Uterus (tissue), 4 donors: Measurements from ENCODE around the gene LZTS3. TPM values are rescaled to one million over a fixed set of nuclear protein-coding genes. Genes with fewer than 3 reads are reported as not detected.
"Not testable (repeated sequence)": the region's sequence is repeated elsewhere in the genome, so short reads cannot be mapped to it uniquely, and the experiment has no call there.

ENCODE experiments used
- DNase-seq, 2 donors: peaks; one replicate each; pipeline ENCODE4 v3.0.0-alpha.2; 2019 to 2020
- H3K27ac ChIP-seq, 2 donors: fragments of 200-600 bp; sonication (generic); 1 replicate in 1 of 2; 2 replicates in 1 of 2; pipeline ENCODE4 v1.5.1; 2016 to 2018
- H3K27me3 ChIP-seq, 2 donors: fragments of 200-600 bp; sonication (generic); one replicate each; pipeline ENCODE4 v1.5.1; 2018 to 2019; ENCODE audit warnings: control low read depth in 1 of 2
- H3K36me3 ChIP-seq, 2 donors: fragments of 200-600 bp; sonication (generic); one replicate each; pipeline ENCODE4 v1.5.1; 2019; ENCODE audit warnings: control low read depth in 1 of 2
- H3K4me1 ChIP-seq, 2 donors: fragments of 200-600 bp; sonication (generic); one replicate each; pipeline ENCODE4 v1.5.1; 2018 to 2019; ENCODE audit warnings: control low read depth in 1 of 2
- H3K4me3 ChIP-seq, 2 donors: fragments of 200-600 bp; sonication (generic); 1 replicate in 1 of 2; 2 replicates in 1 of 2; pipeline ENCODE4 v1.5.1; 2018 to 2019; ENCODE audit warnings: mild to moderate bottlenecking in 1 of 2
- H3K9me3 ChIP-seq, 2 donors: fragments of 200-600 bp; sonication (generic); one replicate each; pipeline ENCODE4 v1.5.1; 2019; ENCODE audit warnings: control low read depth in 1 of 2
- CTCF ChIP-seq, 4 experiments: fragments of 200-600 bp in 2 of 4; fragments of 450-650 bp in 2 of 4; sonication (generic) in 2 of 4; IDR thresholded peaks; one replicate each; pipeline ENCODE4 v1.5.1; 2016 to 2019; ENCODE audit warnings: antibody characterized with exemption in 4 of 4, mild to moderate bottlenecking in 2 of 4, moderate library complexity in 1 of 4
- POLR2A ChIP-seq, 2 donors: fragments of 450-650 bp; IDR thresholded peaks; one replicate each; pipeline ENCODE4 v1.6.1; 2016; ENCODE audit warnings: antibody characterized with exemption in 2 of 2, mild to moderate bottlenecking in 1 of 2, moderate library complexity in 1 of 2
- intact Hi-C: fragments of 100-400 bp; cut with DNase I; formaldehyde crosslinking; loops from one replicate; pipeline ENCODE4 v1.15.1; 2023; ENCODE audit warnings: low total_unique reads
- total RNA-seq, 4 donors: library from RNA; depleted of rRNA in 3 of 4; stranded (reverse); fragments of >200 nt in 3 of 4; gene quantifications; one replicate each; pipeline versions ENCODE4 v1.1.0 to v1.2.4, GENCODE V29; 2014 to 2023
- donor health status: DM: yes; HTN: yes; CAD: no.

The LZTS3 gene
- total RNA-seq, 4 donors from 2014 or later = 3.6 to 13.1 (median 8.2) TPM

DNA sequence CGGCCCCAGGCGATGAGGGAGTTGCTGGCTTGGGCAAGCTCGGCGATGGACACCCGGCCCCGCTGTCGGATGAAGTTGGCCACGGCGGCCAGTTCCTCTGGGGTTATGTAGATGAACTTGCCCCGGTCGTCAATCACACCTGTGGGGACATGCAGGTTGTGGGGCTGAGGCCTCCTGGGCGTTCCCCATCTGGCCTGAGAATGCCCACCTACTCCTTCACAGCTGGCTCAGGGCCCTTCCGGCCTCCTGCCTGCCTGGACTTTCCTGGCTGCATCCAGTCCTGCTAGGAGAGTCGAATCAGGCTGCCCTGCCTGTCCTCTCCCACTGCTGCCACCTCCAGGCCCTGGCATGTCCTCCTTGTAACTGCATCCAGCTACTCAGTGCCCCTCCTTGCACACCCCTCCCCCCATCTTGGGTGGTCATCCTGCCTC, 17.3 kb upstream of the LZTS3 start:
- Histone ChIP-seq H3K27ac (no peak overlapping the region), H3K27me3 (no peaks in the 10 kb centered on the region), H3K4me3 (no peak overlapping the region), H3K9me3 (no peaks in the 10 kb centered on the region), H3K36me3 (no peaks in the 10 kb centered on the region), H3K4me1 (no peaks in the 10 kb centered on the region)
- DNase-seq = no peak
- intact Hi-C loops = no loop called here
- TF ChIP-seq POLR2A (IDR thresholded peaks at IDR 0.05) (no peak), CTCF (IDR thresholded peaks at IDR 0.05) (no peak)

- Histone ChIP-seq H3K9me3 (no peaks in the 10 kb centered on the region), H3K4me1 (no peaks in the 10 kb centered on the region), H3K36me3 (no peaks in the 10 kb centered on the region), H3K27me3 (no peaks in the 10 kb centered on the region), H3K4me3 (no peak overlapping the region), H3K27ac (no peak overlapping the region)
- intact Hi-C loops = no loop called here
- no peak for DNase-seq
- TF ChIP-seq CTCF (IDR thresholded peaks at IDR 0.05) (no peak), POLR2A (IDR thresholded peaks at IDR 0.05) (no peak)
These were observed 16.3 kb upstream of the LZTS3 start for GRCh38 chr20:3189561-3190131.

- no peaks in the 10 kb centered on the region for H3K36me3 ChIP-seq
- no peak overlapping the region for H3K27ac ChIP-seq
- no peak for TF ChIP-seq POLR2A (IDR thresholded peaks at IDR 0.05)
- no peak for TF ChIP-seq CTCF (IDR thresholded peaks at IDR 0.05)
- H3K27me3 ChIP-seq = no peaks in the 10 kb centered on the region
- no peak for DNase-seq
- no peak overlapping the region for H3K4me3 ChIP-seq
- no peaks in the 10 kb centered on the region for H3K4me1 ChIP-seq
- intact Hi-C loops = no loop called here
- H3K9me3 ChIP-seq = no peaks in the 10 kb centered on the region
These were observed 15.6 kb upstream of the LZTS3 start for GRCh38 chr20:3188823-3189413.

- DNase-seq, H3K4me1 ChIP-seq, H3K9me3 ChIP-seq, H3K27me3 ChIP-seq, intact Hi-C loops, H3K36me3 ChIP-seq, H3K4me3 ChIP-seq, H3K27ac ChIP-seq: not testable (repeated sequence)
These were observed 14.5 kb upstream of the LZTS3 start for GRCh38 chr20:3187861-3188260.

DNA sequence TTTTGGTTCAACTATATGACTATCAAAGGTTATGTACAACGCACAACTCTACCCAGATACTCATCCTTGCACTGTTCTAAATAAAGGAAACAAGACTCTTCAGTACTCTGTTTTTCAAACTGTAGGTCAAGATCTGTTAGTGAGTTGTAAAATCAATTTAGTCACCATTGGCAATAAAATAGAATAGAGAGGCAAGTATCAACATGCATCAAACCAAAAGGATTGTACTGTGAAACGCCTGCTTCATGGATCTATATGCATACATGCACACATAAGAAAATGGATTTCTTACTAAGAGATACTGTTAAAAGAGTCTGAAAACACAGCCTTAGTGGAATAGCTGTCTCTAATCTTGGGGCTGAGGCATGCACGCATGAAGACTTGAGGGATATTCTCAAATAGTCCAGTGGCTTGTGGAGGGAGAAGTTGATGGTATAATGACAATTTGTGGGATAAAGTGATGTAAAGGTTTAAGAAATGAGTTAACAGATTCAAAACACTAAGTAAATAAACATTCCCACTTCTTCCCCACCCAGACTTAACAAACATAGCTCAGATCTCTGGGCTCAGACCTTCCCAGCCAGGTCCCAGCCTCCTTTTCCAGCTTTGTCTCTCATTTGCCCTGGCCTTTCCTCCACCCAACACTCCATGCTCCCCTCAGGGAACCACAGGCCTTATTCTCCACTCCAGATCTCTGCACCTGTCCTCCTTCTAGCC, 10.7 kb upstream of the LZTS3 start:
- Histone ChIP-seq H3K4me3 (no peak overlapping the region), H3K9me3 (no peaks in the 10 kb centered on the region), H3K27me3 (no peaks in the 10 kb centered on the region), H3K36me3 (no peaks in the 10 kb centered on the region), H3K4me1 (no peaks in the 10 kb centered on the region), H3K27ac (no peak overlapping the region)
- intact Hi-C loops = no loop called here
- DNase-seq = no peak
- TF ChIP-seq POLR2A (IDR thresholded peaks at IDR 0.05) (no peak), CTCF (IDR thresholded peaks at IDR 0.05) (no peak)

DNA sequence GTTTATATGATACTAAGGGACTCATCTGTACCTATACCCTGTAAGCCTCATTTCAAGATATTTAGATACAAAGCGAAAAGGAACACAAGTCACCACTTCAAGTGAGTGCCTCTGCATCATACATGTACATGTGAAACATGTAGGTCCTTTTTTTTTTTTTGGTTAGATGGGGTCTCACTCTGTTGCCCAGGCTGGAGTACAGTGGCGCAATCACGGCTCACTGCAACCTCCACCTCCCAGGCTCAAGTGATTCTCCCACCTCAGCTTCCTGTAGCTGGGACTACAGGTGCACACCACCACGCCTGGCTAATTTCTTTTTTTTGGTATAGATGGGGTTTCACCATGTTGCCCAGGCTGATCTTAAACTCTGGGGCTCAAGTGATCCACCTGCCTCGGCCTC, 9.1 kb upstream of the LZTS3 start:
- intact Hi-C loops, DNase-seq, H3K27me3 ChIP-seq, H3K36me3 ChIP-seq, H3K4me1 ChIP-seq, H3K27ac ChIP-seq, H3K9me3 ChIP-seq, H3K4me3 ChIP-seq: not testable (repeated sequence)
